GM13977 (cell line): ENCODE data around the gene SARDH.
"Not testable (repeated sequence)": the region's sequence is repeated elsewhere in the genome, so short reads cannot be mapped to it uniquely, and the experiment has no call there.

Experiments
- DNase-seq: peaks from one replicate; pipeline ENCODE4 v3.0.0; 2012; ENCODE audit warnings: low spot score
- in situ Hi-C: fragments of 300-500 bp; cut with MboI; formaldehyde crosslinking; loops from one replicate; pipeline ENCODE4 v1.12.0; 2022; ENCODE audit warnings: low sequenced_read_pairs, low pct_unique_long_range_greater_than_20kb, mixed read lengths, inconsistent platforms; ENCODE audit not compliant: unreplicated experiment
- TF ChIP-seq, protein P1 (sequence below): IDR thresholded peaks from 2 replicates; pipeline ENCODE4 v1.5.1; 2012; ENCODE audit warnings: mild to moderate bottlenecking, control low read depth; ENCODE audit not compliant: insufficient read depth; ENCODE audit errors: extremely low read depth, missing control alignments

SARDH gene

DNA sequence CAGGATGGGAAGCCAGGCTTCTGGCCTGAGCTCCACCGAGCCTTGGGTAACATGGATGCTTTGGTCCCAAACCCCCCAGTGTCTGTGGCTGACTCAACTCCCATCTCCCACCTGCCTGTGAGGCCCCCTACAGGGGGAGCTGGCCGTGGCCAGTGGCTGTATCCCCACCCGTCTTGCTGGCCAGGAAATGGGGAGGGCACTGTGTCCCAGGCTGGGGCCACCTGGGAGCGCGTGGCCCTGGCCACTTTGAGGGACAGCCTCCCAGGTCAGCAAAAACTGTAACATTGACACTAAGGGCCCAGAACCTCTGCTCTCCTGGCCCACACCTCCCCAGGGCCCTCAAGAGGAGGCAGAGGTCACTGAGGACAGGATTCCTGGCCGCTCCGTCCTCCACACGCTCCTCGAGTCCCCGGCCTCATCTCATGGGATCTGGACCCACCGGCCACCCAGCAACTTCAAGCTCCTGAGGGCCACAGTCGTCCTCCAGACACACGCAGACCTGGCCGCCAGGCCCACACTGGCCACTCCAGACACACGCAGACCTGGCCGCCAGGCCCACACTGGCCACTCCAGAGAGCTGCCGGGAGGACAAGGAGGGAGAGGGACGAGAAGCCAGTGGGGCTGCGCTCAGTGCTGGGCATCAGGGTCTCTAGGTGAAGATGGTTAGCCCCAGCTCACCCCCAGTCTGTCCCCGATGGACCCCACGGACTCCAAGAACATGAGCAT is 57.7 kb downstream of the SARDH start:
- no peak for DNase-seq
- in situ Hi-C loops, result no loop called here
- TF ChIP-seq, protein P1, sequence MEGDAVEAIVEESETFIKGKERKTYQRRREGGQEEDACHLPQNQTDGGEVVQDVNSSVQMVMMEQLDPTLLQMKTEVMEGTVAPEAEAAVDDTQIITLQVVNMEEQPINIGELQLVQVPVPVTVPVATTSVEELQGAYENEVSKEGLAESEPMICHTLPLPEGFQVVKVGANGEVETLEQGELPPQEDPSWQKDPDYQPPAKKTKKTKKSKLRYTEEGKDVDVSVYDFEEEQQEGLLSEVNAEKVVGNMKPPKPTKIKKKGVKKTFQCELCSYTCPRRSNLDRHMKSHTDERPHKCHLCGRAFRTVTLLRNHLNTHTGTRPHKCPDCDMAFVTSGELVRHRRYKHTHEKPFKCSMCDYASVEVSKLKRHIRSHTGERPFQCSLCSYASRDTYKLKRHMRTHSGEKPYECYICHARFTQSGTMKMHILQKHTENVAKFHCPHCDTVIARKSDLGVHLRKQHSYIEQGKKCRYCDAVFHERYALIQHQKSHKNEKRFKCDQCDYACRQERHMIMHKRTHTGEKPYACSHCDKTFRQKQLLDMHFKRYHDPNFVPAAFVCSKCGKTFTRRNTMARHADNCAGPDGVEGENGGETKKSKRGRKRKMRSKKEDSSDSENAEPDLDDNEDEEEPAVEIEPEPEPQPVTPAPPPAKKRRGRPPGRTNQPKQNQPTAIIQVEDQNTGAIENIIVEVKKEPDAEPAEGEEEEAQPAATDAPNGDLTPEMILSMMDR, result no peak

DNA sequence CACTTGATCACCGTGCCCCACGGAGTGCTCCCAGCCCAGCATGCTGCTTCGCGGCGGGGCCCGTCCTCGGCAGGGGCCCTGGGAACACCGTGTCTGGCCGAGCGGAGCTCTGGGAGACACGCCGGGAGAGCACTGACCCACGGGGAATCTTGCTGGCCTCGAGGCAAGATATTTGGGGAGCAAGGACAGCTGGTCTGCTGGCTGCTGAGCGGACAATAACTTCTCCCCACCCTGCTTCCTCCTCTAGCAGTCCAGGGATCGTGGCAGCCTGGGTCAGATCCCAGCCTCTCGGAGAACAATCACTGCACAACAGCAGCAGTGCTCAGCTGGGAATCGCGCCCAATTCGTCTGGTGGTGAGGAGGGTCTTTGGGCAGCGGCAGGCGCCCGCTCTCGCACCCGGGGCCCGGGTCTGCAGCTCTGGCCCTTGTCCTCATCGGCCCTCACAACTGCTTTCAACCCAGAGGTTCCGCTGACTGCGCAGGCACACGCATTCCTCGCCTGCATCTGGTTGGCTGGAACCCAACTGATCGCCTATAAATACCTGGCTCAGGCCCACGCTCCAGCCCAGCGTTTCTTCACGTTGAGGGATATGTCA is 58.6 kb downstream of the SARDH start:
- no peak for DNase-seq
- in situ Hi-C loops, result no loop called here
- TF ChIP-seq, protein P1, result no peak

GRCh38 chr9:133679056-133679455 is 59.1 kb downstream of the SARDH start:
- DNase-seq, result no peak
- in situ Hi-C loops, result no loop called here
- TF ChIP-seq, protein P1, result no peak

DNA sequence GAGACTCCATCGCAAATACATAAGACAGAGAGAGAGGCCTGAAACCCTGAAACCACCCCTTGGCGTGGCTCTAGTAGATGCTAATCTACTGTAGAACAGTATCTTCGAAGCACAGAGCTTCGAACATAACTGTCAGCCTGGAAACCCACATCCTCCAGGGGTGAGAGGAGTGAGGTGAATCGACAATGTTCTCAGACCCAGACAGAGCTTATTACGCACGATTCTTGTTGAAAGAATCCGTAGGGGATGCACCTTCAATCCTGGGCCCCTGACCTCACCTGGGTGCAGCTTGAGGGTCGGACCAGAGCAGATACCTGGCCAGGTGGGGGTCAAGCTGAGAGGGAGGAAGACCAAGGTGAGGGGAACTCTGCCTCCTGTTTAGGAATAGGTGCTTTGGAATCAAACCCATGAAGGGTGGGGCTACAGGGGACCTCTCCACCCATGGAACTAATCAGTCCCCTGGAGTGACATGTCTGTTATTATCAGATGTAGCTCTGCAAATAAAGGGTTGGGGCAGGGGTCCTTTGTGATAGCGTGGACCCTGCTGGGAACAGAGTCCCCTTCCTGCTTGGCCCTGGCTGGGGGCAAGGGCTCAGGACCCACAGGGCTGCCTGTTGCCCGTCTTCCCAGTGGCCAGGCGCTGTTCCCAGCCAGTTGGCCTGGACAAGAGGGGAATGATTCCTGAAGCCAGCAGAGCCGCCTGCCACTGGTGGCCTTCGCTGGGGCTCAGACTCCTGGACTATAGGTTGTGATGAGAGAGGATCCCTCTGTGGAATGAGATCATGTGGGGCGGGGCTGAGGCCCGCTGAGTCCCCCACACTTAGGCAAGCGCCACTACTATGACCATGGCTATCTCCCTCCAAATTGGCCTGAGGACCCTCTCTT is 60.8 kb downstream of the SARDH start:
- DNase-seq, result no peak
- TF ChIP-seq, protein P1, result no peak
- in situ Hi-C loops, result no loop called here

- in situ Hi-C loops, result no loop called here
- TF ChIP-seq, protein P1, result no peak
- no peak for DNase-seq
Observed at GRCh38 chr9:133676450-133676849, 61.7 kb downstream of the SARDH start.

DNA sequence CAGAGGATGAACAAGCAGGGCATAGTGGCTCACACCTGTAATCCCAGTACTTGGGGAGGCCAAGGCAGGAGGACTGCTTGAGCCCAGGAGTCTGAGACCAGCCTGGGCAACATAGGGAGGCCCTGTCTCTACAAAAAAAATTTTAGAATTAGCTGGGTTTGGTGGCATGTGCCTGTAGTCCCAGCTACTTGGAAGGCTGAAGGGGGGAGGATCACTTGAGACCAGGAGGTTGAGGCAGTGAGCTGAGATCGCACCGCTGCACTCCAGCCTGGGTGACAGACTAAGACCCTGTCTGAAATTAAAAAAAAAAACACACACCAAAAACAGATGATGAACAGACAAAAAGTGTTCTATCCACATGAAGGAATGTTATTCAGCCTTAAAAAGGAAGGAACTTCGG is 62.4 kb downstream of the SARDH start:
- not testable (repeated sequence) for DNase-seq

More for the DNA sequence above, 62.4 kb downstream of the SARDH start:
- in situ Hi-C loops, result not testable (repeated sequence)
